PC-9 (cell line): Measurements from ENCODE around the gene G2E3.

ENCODE experiments used
- CTCF ChIP-seq: fragments of 200-600 bp; sonication (generic); conservative IDR thresholded peaks from 2 replicates; pipeline ENCODE4 v1.6.1; 2017; ENCODE audit warnings: mixed run types, antibody characterized with exemption, mild to moderate bottlenecking, moderate library complexity
- EZH2 ChIP-seq: fragments of 200-600 bp; sonication (generic); IDR thresholded peaks from 2 replicates; pipeline ENCODE4 v1.8.0; 2017; ENCODE audit warnings: antibody characterized with exemption, low read depth

GRCh38 chr14:30533126-30533525, 25.8 kb upstream of the G2E3 start:
- TF ChIP-seq CTCF, result no peak
- no peak for TF ChIP-seq EZH2
